ENCODE data around the gene SCN4B. TPM values are rescaled to one million over a fixed set of nuclear protein-coding genes. Genes with fewer than 3 reads are reported as not detected.

SCN4B gene
- total and polyA plus RNA-seq, 2 of the 4 experiments (the other 2 are of a cell fraction), result 0.18 to 0.44 TPM

- Histone ChIP-seq H2BK120ac (ENCODE audit: low read depth, low read length) (no peak overlapping the region), H3K4ac (ENCODE audit: low read depth, low read length) (no peak overlapping the region), H3K23ac (ENCODE audit: low read depth, low read length) (no peak overlapping the region), H4K91ac (ENCODE audit: insufficient read depth, low read depth, low read length) (no peak overlapping the region), H3K4me1 (ENCODE audit: control insufficient read depth, insufficient read depth, low read length) (no peaks in the 10 kb centered on the region), H3K9me1 (ENCODE audit: insufficient read depth, low read length) (no peaks in the 10 kb centered on the region), H2BK20ac (ENCODE audit: low read depth, low read length) (no peak overlapping the region), H3K36me3 (ENCODE audit: control insufficient read depth, insufficient read depth, low read length) (no peaks in the 10 kb centered on the region), H3K18ac (ENCODE audit: low read depth, low read length) (no peak overlapping the region), H2AFZ (replicated peaks; ENCODE audit: low read length, poor library complexity) (no peak overlapping the region), H3K27me3 (ENCODE audit: control insufficient read depth, insufficient read depth, low read length) (peaks cover 4% of the 10 kb centered on the region), H3K9me3 (ENCODE audit: control insufficient read depth, insufficient read depth, low read length) (no peaks in the 10 kb centered on the region), H3K4me3 (ENCODE audit: insufficient read depth, low read depth, low read length) (no peak overlapping the region), H3K79me1 (ENCODE audit: low read depth in 1 of 2, low read length in 2 of 2) (no peaks in the 10 kb centered on the region), H4K20me1 (ENCODE audit: insufficient read depth, low read length) (no peaks in the 10 kb centered on the region), H3K56ac (ENCODE audit: extremely low read depth, insufficient read depth, low read length) (no peak overlapping the region), H3K14ac (replicated peaks; ENCODE audit: low read depth, low read length) (no peak overlapping the region), H4K8ac (ENCODE audit: low read depth in 2 of 2, low read length in 2 of 2) (no peak overlapping the region), H2BK5ac (ENCODE audit: low read depth, low read length, poor library complexity, severe bottlenecking) (no peak overlapping the region), H3K27ac (ENCODE audit: insufficient read depth, low read length) (no peak overlapping the region), H2AK5ac (ENCODE audit: low read depth, low read length) (no peak overlapping the region), H3K9ac (ENCODE audit: low read depth, low read length) (no peak overlapping the region), H4K5ac (ENCODE audit: low read depth, low read length) (no peak overlapping the region), H2AK9ac (replicated peaks; ENCODE audit: low read depth, low read length, poor library complexity) (no peak overlapping the region), H3K4me2 (ENCODE audit: low read depth, low read length) (no peak overlapping the region), H2BK15ac (ENCODE audit: low read depth, low read length) (no peak overlapping the region)
- ATAC-seq (ENCODE audit: low read depth), result no peak
- WGBS, 2 experiments (ENCODE audit: extremely low coverage in 2 of 2, insufficient read length in 1 of 2), result no CpG with 5 or more reads among the region's 4 CpGs
- ChIA-PET POLR2A (ENCODE audit: unreplicated experiment) (no interaction called here), CTCF (no interaction called here)
- in situ Hi-C loops (cut with MboI; ENCODE audit: low sequenced_read_pairs) (no loop called here), intact Hi-C loops (cut with micrococcal nuclease) (no loop called here), dilution Hi-C loops (cut with HindIII; ENCODE audit: low sequenced_read_pairs, unreplicated experiment) (no loop called here)
- BruUV-seq (replicated peaks), result no TSS peak
- no peak for DNase-seq
- TF ChIP-seq RFX5 (IDR thresholded peaks at IDR 0.05; ENCODE audit: low read depth, low read length) (no peak), NFE2L2 (IDR thresholded peaks at IDR 0.05; ENCODE audit: low read depth, low read length) (no peak), FOS (IDR thresholded peaks at IDR 0.05; ENCODE audit: low read depth, low read length) (no peak)
Observed at GRCh38 chr11:118128310-118128709, 24.3 kb downstream of the SCN4B start.
